ENCODE measurements around the gene DNAJC10. TPM values are rescaled to one million over a fixed set of nuclear protein-coding genes. Genes with fewer than 3 reads are reported as not detected.

DNAJC10 gene
- total and polyA plus RNA-seq, 10 of the 15 experiments (the other 5 are each of a cell fraction or from before 2014, with no cell fraction given): 9.1 to 67.9 (median 38.2) TPM

DNA sequence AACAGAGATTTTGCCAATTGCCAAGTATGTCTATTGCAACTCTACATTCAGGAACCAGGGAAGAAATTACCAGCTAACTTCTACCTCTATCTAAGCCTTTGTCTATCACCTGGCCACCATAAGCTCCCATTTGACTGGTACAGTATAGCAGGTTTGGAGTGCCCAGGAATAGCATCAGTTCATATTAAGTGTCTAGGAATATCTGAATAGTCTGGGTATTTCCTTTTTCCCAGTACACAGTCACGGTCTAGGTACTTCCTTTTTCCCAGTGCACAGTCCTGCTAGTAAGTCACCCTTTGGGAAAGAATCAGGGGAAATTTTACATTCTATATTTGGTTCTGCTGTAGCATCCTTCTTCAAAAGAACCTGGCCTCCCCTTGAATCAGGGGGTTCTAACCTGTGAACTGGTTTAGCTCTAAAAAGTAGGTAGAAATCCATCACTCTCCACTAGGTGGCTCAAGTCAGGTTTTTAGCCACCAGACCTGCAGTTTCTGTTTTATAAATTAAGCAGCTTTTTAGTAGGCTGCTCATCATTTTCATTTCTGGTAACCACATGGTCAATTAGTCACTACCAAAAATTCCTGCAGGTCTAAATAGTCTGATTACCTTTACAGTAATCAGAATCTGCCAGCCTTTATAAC lies 49.3 kb upstream of the DNAJC10 start:
- 4% methylated on average over 1 of the region's 1 CpG for WGBS (ENCODE audit: insufficient coverage, insufficient replicate concordance, low lambda C conversion rate, missing lambda C conversion rate)
- Histone ChIP-seq H3K79me2 (ENCODE audit: control insufficient read depth, insufficient read depth, low read length) (no peaks in the 10 kb centered on the region), H3K9ac (ENCODE audit: control insufficient read depth, insufficient read depth, low read length) (no peak overlapping the region), H3K4me2 (ENCODE audit: control insufficient read depth, insufficient read depth) (no peak overlapping the region), H2AFZ (ENCODE audit: control insufficient read depth, low read depth, low read length) (peak overlapping the region; percentile 50), H3K4me1 (ENCODE audit: control insufficient read depth, insufficient read depth, low read length) (no peaks in the 10 kb centered on the region), H3K4me3 (no peak overlapping the region), H3K9me3 (replicated peaks; ENCODE audit: control insufficient read depth, insufficient read depth, low read length) (no peaks in the 10 kb centered on the region), H3K27ac (ENCODE audit: control insufficient read depth, insufficient read depth) (no peak overlapping the region), H3K27me3 (replicated peaks in 1 of 2; ENCODE audit: control insufficient read depth in 2 of 2, insufficient read depth in 2 of 2, low read length in 1 of 2) (peaks cover 0 to 1% of the 10 kb centered on the region in 2 experiments; a peak in 2 of 4 replicates), H3K36me3 (ENCODE audit: control insufficient read depth in 2 of 2, insufficient read depth in 2 of 2, low read length in 1 of 2) (no peaks in the 10 kb centered on the region), H4K20me1 (ENCODE audit: control insufficient read depth, insufficient read depth) (no peaks in the 10 kb centered on the region)
- ATAC-seq (peak; percentile 89), FAIRE-seq (no peak), DNase-seq (ENCODE audit: low read depth, low spot score) (no peak)
- CTCF ChIA-PET: interaction anchor here (0.6 to 2.2 kb wide), 22 partner anchors 10 to 924 kb away, joined by 3 to 93 read pairs (median 3); partner anchors contain the start of gene DNAJC10
- intact Hi-C loops (cut with micrococcal nuclease; ENCODE audit: unreplicated experiment): loop anchor here (1.0 to 5.0 kb wide), 2 partner anchors 314 to 426 kb away; no protein-coding TSS in a partner anchor
- no peak for TF ChIP-seq ZNF274 (IDR thresholded peaks at IDR 0.05; ENCODE audit: insufficient read depth, insufficient read length)
- peak; percentile 67 for TF ChIP-seq RAD21 (IDR thresholded peaks at IDR 0.05; ENCODE audit: insufficient read depth, low read depth, low read length)
- no peak for TF ChIP-seq SREBF1 (IDR thresholded peaks at IDR 0.05; ENCODE audit: low read length)
- no peak for TF ChIP-seq KDM1A (IDR thresholded peaks at IDR 0.05; ENCODE audit: borderline replicate concordance)
- no peak for TF ChIP-seq TCF12 (IDR thresholded peaks at IDR 0.05; ENCODE audit: low read depth, low read length)
- TF ChIP-seq SMC3 (IDR thresholded peaks at IDR 0.05; ENCODE audit: borderline replicate concordance, low read length): peak; percentile 74; the same call in 1 of the 2 replicates
- TF ChIP-seq, protein P1, sequence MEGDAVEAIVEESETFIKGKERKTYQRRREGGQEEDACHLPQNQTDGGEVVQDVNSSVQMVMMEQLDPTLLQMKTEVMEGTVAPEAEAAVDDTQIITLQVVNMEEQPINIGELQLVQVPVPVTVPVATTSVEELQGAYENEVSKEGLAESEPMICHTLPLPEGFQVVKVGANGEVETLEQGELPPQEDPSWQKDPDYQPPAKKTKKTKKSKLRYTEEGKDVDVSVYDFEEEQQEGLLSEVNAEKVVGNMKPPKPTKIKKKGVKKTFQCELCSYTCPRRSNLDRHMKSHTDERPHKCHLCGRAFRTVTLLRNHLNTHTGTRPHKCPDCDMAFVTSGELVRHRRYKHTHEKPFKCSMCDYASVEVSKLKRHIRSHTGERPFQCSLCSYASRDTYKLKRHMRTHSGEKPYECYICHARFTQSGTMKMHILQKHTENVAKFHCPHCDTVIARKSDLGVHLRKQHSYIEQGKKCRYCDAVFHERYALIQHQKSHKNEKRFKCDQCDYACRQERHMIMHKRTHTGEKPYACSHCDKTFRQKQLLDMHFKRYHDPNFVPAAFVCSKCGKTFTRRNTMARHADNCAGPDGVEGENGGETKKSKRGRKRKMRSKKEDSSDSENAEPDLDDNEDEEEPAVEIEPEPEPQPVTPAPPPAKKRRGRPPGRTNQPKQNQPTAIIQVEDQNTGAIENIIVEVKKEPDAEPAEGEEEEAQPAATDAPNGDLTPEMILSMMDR (IDR thresholded peaks at IDR 0.05 in 2 of 3, conservative IDR thresholded peaks at IDR 0.05 in 1 of 3; ENCODE audit: control insufficient read depth in 2 of 3, extremely low read depth in 1 of 3, insufficient read depth in 1 of 3, low read depth in 3 of 3, low read length in 3 of 3): peak; percentile 43 to 64 (median 55); a peak in 5 of 6 replicates
- TF ChIP-seq SPI1 (IDR thresholded peaks at IDR 0.05; ENCODE audit: borderline replicate concordance, insufficient read depth, low read depth, low read length): no peak
- TF ChIP-seq TBL1XR1 (IDR thresholded peaks at IDR 0.05; ENCODE audit: low read depth, low read length): no peak
- SMC1A ChIA-PET (ENCODE audit: uncharacterized antibody, unreplicated experiment): interaction anchor here (0.7 to 4.3 kb wide), 15 partner anchors 19 to 378 kb away, joined by 3 to 47 read pairs (median 3); no protein-coding TSS in a partner anchor
- BruUV-seq (replicated peaks): no TSS peak
- in situ Hi-C loops (cut with MboI): no loop called here
- POLR2A ChIA-PET: no interaction called here
- RAD21 ChIA-PET (ENCODE audit: unreplicated experiment): interaction anchor here (1.1 to 2.8 kb wide), 2 partner anchors 51 to 313 kb away, joined by 4 to 52 read pairs; no protein-coding TSS in a partner anchor

Data from GM12878 (cell line).